ENCODE data around the gene ATXN3.

GRCh38 chr14:92041203-92041602, 65.2 kb downstream of the ATXN3 start:
- TF ChIP-seq TAF1 (IDR thresholded peaks at IDR 0.05; ENCODE audit: low read depth): no peak
- TF ChIP-seq FOXM1 (IDR thresholded peaks at IDR 0.05; ENCODE audit: borderline replicate concordance, low read depth): no peak
- no peak for TF ChIP-seq RAD21 (IDR thresholded peaks at IDR 0.05; ENCODE audit: low read depth)
- no peak for TF ChIP-seq CEBPB (IDR thresholded peaks at IDR 0.05)
- TF ChIP-seq CREB1 (IDR thresholded peaks at IDR 0.05; ENCODE audit: low read depth): no peak
- TF ChIP-seq TEAD4 (IDR thresholded peaks at IDR 0.05): no peak
- no peak for TF ChIP-seq EP300 (IDR thresholded peaks at IDR 0.05; ENCODE audit: borderline replicate concordance)
- TF ChIP-seq REST (IDR thresholded peaks at IDR 0.05; ENCODE audit: low read depth): no peak
- TF ChIP-seq MAX (IDR thresholded peaks at IDR 0.05): no peak
- no peak for TF ChIP-seq YY1 (IDR thresholded peaks at IDR 0.05; ENCODE audit: low read depth)
- no peak for TF ChIP-seq EGR1 (IDR thresholded peaks at IDR 0.05)
- TF ChIP-seq TCF12 (IDR thresholded peaks at IDR 0.05; ENCODE audit: low read depth): no peak
